Measurements from ENCODE around the gene ENPP4. TPM values are rescaled to one million over a fixed set of nuclear protein-coding genes. Genes with fewer than 3 reads are reported as not detected.
"Not testable (repeated sequence)": the region's sequence is repeated elsewhere in the genome, so short reads cannot be mapped to it uniquely, and the experiment has no call there.

The ENPP4 gene
- total RNA-seq, 1 experiment from 2014 or later, result 0.30 TPM

- POLR2A ChIA-PET, result no interaction called here
- no peaks in the 10 kb centered on the region for H3K9me3 Mint-ChIP-seq (ENCODE audit: unreplicated experiment)
- H3K27ac Mint-ChIP-seq (ENCODE audit: low read depth, unreplicated experiment), result no peak overlapping the region
- no peak overlapping the region for H3K4me3 Mint-ChIP-seq (ENCODE audit: unreplicated experiment)
- intact Hi-C loops (cut with micrococcal nuclease), result no loop called here
- H3K27me3 Mint-ChIP-seq (ENCODE audit: insufficient read depth, unreplicated experiment), result peaks cover 40% of the 10 kb centered on the region
- H3K4me1 Mint-ChIP-seq (ENCODE audit: insufficient read depth, unreplicated experiment), result no peaks in the 10 kb centered on the region
- DNase-seq (ENCODE audit: unreplicated experiment), result no peak
- no TSS peak for BruUV-seq (replicated peaks)
- no peaks in the 10 kb centered on the region for H3K36me3 Mint-ChIP-seq (ENCODE audit: insufficient read depth, unreplicated experiment)
- CTCF ChIA-PET, result interaction anchor here (1.2 kb wide), 1 partner anchor 50 kb away, joined by 4 read pairs; no protein-coding TSS in a partner anchor
- no peak for TF ChIP-seq CTCF (IDR thresholded peaks at IDR 0.05; ENCODE audit: unreplicated experiment)
These were observed 7.0 kb downstream of the ENPP4 start for GRCh38 chr6:46136831-46137230.

GRCh38 chr6:46137387-46137786 is 7.6 kb downstream of the ENPP4 start:
- Mint-ChIP-seq H3K4me1 (ENCODE audit: insufficient read depth, unreplicated experiment) (no peaks in the 10 kb centered on the region), H3K36me3 (ENCODE audit: insufficient read depth, unreplicated experiment) (no peaks in the 10 kb centered on the region), H3K27ac (ENCODE audit: low read depth, unreplicated experiment) (no peak overlapping the region), H3K27me3 (ENCODE audit: insufficient read depth, unreplicated experiment) (peaks cover 42% of the 10 kb centered on the region), H3K9me3 (ENCODE audit: unreplicated experiment) (no peaks in the 10 kb centered on the region), H3K4me3 (ENCODE audit: unreplicated experiment) (no peak overlapping the region)
- intact Hi-C loops (cut with micrococcal nuclease), result no loop called here
- CTCF ChIA-PET, result no interaction called here
- POLR2A ChIA-PET, result no interaction called here
- no peak for DNase-seq (ENCODE audit: unreplicated experiment)
- no peak for TF ChIP-seq CTCF (IDR thresholded peaks at IDR 0.05; ENCODE audit: unreplicated experiment)
- no TSS peak for BruUV-seq (replicated peaks)

GRCh38 chr6:46138281-46138680 is 8.5 kb downstream of the ENPP4 start:
- DNase-seq (ENCODE audit: unreplicated experiment), result no peak
- H3K36me3 Mint-ChIP-seq (ENCODE audit: insufficient read depth, unreplicated experiment), result no peaks in the 10 kb centered on the region
- BruUV-seq (replicated peaks), result no TSS peak
- H3K27me3 Mint-ChIP-seq (ENCODE audit: insufficient read depth, unreplicated experiment), result peaks cover 51% of the 10 kb centered on the region
- no peak overlapping the region for H3K27ac Mint-ChIP-seq (ENCODE audit: low read depth, unreplicated experiment)
- no peaks in the 10 kb centered on the region for H3K9me3 Mint-ChIP-seq (ENCODE audit: unreplicated experiment)
- intact Hi-C loops (cut with micrococcal nuclease), result no loop called here
- no peaks in the 10 kb centered on the region for H3K4me1 Mint-ChIP-seq (ENCODE audit: insufficient read depth, unreplicated experiment)
- ChIA-PET POLR2A (interaction anchor here (1.1 kb wide), 1 partner anchor 30 kb away, joined by 3 read pairs; no protein-coding TSS in a partner anchor), CTCF (interaction anchor here (0.7 to 1.1 kb wide), 3 partner anchors 26 to 1001 kb away, joined by 3 to 4 read pairs (median 3); no protein-coding TSS in a partner anchor)
- H3K4me3 Mint-ChIP-seq (ENCODE audit: unreplicated experiment), result no peak overlapping the region
- TF ChIP-seq CTCF (IDR thresholded peaks at IDR 0.05; ENCODE audit: unreplicated experiment), result no peak

GRCh38 chr6:46144270-46144669 is 14.5 kb downstream of the ENPP4 start:
- no peak for DNase-seq (ENCODE audit: unreplicated experiment)
- intact Hi-C loops (cut with micrococcal nuclease), result no loop called here
- POLR2A ChIA-PET, result no interaction called here
- no peaks in the 10 kb centered on the region for H3K4me1 Mint-ChIP-seq (ENCODE audit: insufficient read depth, unreplicated experiment)
- H3K27ac Mint-ChIP-seq (ENCODE audit: low read depth, unreplicated experiment), result no peak overlapping the region
- H3K36me3 Mint-ChIP-seq (ENCODE audit: insufficient read depth, unreplicated experiment), result no peaks in the 10 kb centered on the region
- CTCF ChIA-PET, result no interaction called here
- no peaks in the 10 kb centered on the region for H3K9me3 Mint-ChIP-seq (ENCODE audit: unreplicated experiment)
- BruUV-seq (replicated peaks), result no TSS peak
- H3K27me3 Mint-ChIP-seq (ENCODE audit: insufficient read depth, unreplicated experiment), result peaks cover 39% of the 10 kb centered on the region
- H3K4me3 Mint-ChIP-seq (ENCODE audit: unreplicated experiment), result no peak overlapping the region
- TF ChIP-seq CTCF (IDR thresholded peaks at IDR 0.05; ENCODE audit: unreplicated experiment), result no peak

DNA sequence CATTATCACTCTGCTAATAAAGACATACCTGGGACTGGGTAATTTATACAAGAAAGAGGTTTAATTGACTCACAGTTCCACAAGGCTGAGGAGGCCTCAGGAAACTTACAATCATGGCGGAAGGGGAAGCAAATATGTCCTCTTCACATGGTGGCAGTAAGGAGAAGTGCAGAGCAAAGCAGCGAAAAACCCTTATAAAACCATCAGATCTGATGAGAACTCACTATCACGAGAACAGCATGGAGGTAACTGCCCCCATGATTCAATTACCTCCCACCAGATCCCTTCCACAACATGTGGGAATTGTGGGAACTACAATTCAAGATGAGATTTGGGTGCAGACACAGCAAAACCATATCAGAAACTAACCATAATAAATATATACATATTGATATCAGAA is 19.3 kb downstream of the ENPP4 start:
- DNase-seq (ENCODE audit: unreplicated experiment); intact Hi-C loops (cut with micrococcal nuclease); POLR2A ChIA-PET: not testable (repeated sequence)

More for the DNA sequence above, 19.3 kb downstream of the ENPP4 start:
- peaks cover 69% of the 10 kb centered on the region for H3K27me3 Mint-ChIP-seq (ENCODE audit: insufficient read depth, unreplicated experiment)
- H3K4me3 Mint-ChIP-seq (ENCODE audit: unreplicated experiment); H3K27ac Mint-ChIP-seq (ENCODE audit: low read depth, unreplicated experiment); CTCF ChIA-PET; BruUV-seq (replicated peaks); H3K9me3 Mint-ChIP-seq (ENCODE audit: unreplicated experiment); H3K4me1 Mint-ChIP-seq (ENCODE audit: insufficient read depth, unreplicated experiment); H3K36me3 Mint-ChIP-seq (ENCODE audit: insufficient read depth, unreplicated experiment): not testable (repeated sequence)
